Kidney (tissue), 14 donors: ENCODE results near the gene MYO1H. TPM values are rescaled to one million over a fixed set of nuclear protein-coding genes. Genes with fewer than 3 reads are reported as not detected.

Experiments used
- DNase-seq, 5 donors: peaks; one replicate each; pipeline ENCODE4 v3.0.0-alpha.2; 2013 to 2020
- FAIRE-seq: peaks from 2 replicates; lab custom pipeline; 2012; peaks lifted over from hg19 to GRCh38; lab: Jason Lieb, UNC
- H3K27ac ChIP-seq, 2 donors: one replicate each; pipeline ENCODE4 v1.7.0; 2013; ENCODE audit warnings: low read depth in 2 of 2, low read length in 2 of 2, inconsistent platforms in 1 of 2
- H3K27me3 ChIP-seq: one replicate; pipeline ENCODE4 v1.7.1; 2013; ENCODE audit warnings: low read length, inconsistent platforms; ENCODE audit not compliant: control insufficient read depth, insufficient read depth
- H3K36me3 ChIP-seq, 3 donors: one replicate each; pipeline versions ENCODE4 v1.7.0 to v1.7.1; 2013; ENCODE audit warnings: low read length in 3 of 3, control low read depth in 1 of 3, inconsistent platforms in 1 of 3; ENCODE audit not compliant: insufficient read depth in 3 of 3, control insufficient read depth in 2 of 3
- H3K4me1 ChIP-seq, 3 donors: one replicate each; pipeline versions ENCODE4 v1.7.0 to v1.7.1; 2013; ENCODE audit warnings: low read length in 3 of 3, inconsistent platforms in 1 of 3, low read depth in 1 of 3; ENCODE audit not compliant: control insufficient read depth in 2 of 3, insufficient read depth in 2 of 3
- H3K4me3 ChIP-seq, 3 donors: one replicate each; pipeline versions ENCODE4 v1.7.0 to v1.8.1; 2013; ENCODE audit warnings: low read length in 3 of 3, control low read depth in 1 of 3, inconsistent platforms in 1 of 3
- H3K9ac ChIP-seq, 3 donors: one replicate each; pipeline versions ENCODE4 v1.7.0 to v1.7.1; 2013; ENCODE audit warnings: low read length in 3 of 3, control low read depth in 1 of 3, inconsistent platforms in 1 of 3
- H3K9me3 ChIP-seq, 3 donors: one replicate each; pipeline versions ENCODE4 v1.7.0 to v1.7.1; 2013; ENCODE audit warnings: low read length in 3 of 3, control low read depth in 1 of 3, inconsistent platforms in 1 of 3; ENCODE audit not compliant: control insufficient read depth in 2 of 3, insufficient read depth in 1 of 3
- CTCF ChIP-seq: IDR thresholded peaks from 3 replicates; pipeline ENCODE4 v1.5.1; 2012; ENCODE audit warnings: mild to moderate bottlenecking, moderate library complexity, borderline replicate concordance; ENCODE audit not compliant: insufficient read depth; ENCODE audit errors: extremely low read depth
- intact Hi-C: fragments of 100-400 bp; cut with DNase I; formaldehyde crosslinking; loops from one replicate; pipeline ENCODE4 v1.11.1; 2022
- polyA plus RNA-seq: library from polyadenylated mRNA; stranded (reverse); fragments of 350-450 nt; fragmentation: Illumina TruSeq; extraction: RNeasy Lipid Tissue Mini Kit (QIAGEN cat#74804); gene quantifications from one replicate; pipeline ENCODE4 v1.2.3, GENCODE V29; 2014; ENCODE audit warnings: low read depth, low replicate concordance; ENCODE audit not compliant: insufficient read depth
- total RNA-seq: library from RNA; stranded (reverse); fragmentation: NEBNext Ultra II Directional; extraction: Animal tissue kit (Norgen Biotek cat#: 25700); gene quantifications from one replicate; pipeline ENCODE4 v1.2.1, GENCODE V29; 2021
- donor health status: control.
- donor health status: control.
- donor health status: control.
- donor health status: control.
- donor health status: control.
- donor health status: DM: yes; HTN: yes; CAD: no.
- donor health status: Normal renal cell carcinoma (clear cell type).

MYO1H gene
- total and polyA plus RNA-seq, 2 donors from 2014 or later, result 0.56 TPM; not detected in 1

- Histone ChIP-seq H3K36me3 (peaks cover 7 to 53% (median 28%) of the 10 kb centered on the region in 3 donors), H3K9ac (no peak overlapping the region), H3K4me1 (no peaks in the 10 kb centered on the region), H3K4me3 (no peak overlapping the region), H3K27me3 (no peaks in the 10 kb centered on the region), H3K27ac (no peak overlapping the region), H3K9me3 (no peaks in the 10 kb centered on the region)
- no peak for FAIRE-seq
- intact Hi-C loops, result no loop called here
- no peak for TF ChIP-seq CTCF
- no peak for DNase-seq
Observed at GRCh38 chr12:109496306-109496705, 148.6 kb downstream of the MYO1H start.

GRCh38 chr12:109497675-109498074, 150.0 kb downstream of the MYO1H start:
- Histone ChIP-seq H3K4me3 (no peak overlapping the region), H3K4me1 (no peaks in the 10 kb centered on the region), H3K9me3 (no peaks in the 10 kb centered on the region), H3K27ac (no peak overlapping the region), H3K36me3 (peaks cover 13 to 57% (median 33%) of the 10 kb centered on the region in 3 donors), H3K27me3 (no peaks in the 10 kb centered on the region), H3K9ac (no peak overlapping the region)
- TF ChIP-seq CTCF, result no peak
- intact Hi-C loops, result no loop called here
- DNase-seq (no peak), FAIRE-seq (no peak)

Other genes starting within 250 kb of the MYO1H start
- gene ACACB, start 231.3 kb upstream of the MYO1H start, total RNA-seq, result 56.8 TPM
- gene ACACB, start 231.3 kb upstream of the MYO1H start, polyA plus RNA-seq, result 13.8 TPM
- gene FOXN4, start 38.6 kb upstream of the MYO1H start, total RNA-seq, result not detected
- 0.82 TPM for gene FOXN4, start 38.6 kb upstream of the MYO1H start, polyA plus RNA-seq
- 72.1 TPM for gene KCTD10, start 129.4 kb downstream of the MYO1H start, total RNA-seq
- gene KCTD10, start 129.4 kb downstream of the MYO1H start, polyA plus RNA-seq, result 23.6 TPM
- gene UBE3B, start 129.7 kb downstream of the MYO1H start, total RNA-seq, result 44.3 TPM
- 13.9 TPM for gene UBE3B, start 129.7 kb downstream of the MYO1H start, polyA plus RNA-seq
- gene MMAB, start 225.6 kb downstream of the MYO1H start, total RNA-seq, result 42.9 TPM
- gene MMAB, start 225.6 kb downstream of the MYO1H start, polyA plus RNA-seq, result 96.3 TPM
- gene MVK, start 225.9 kb downstream of the MYO1H start, total RNA-seq, result 40.0 TPM
- 48.1 TPM for gene MVK, start 225.9 kb downstream of the MYO1H start, polyA plus RNA-seq